Measurements from ENCODE around the gene MCCC1. TPM values are rescaled to one million over a fixed set of nuclear protein-coding genes. Genes with fewer than 3 reads are reported as not detected.

MCCC1 gene
- total and polyA plus RNA-seq, 10 of the 15 experiments (the other 5 are each of a cell fraction or from before 2014, with no cell fraction given): 35.0 to 71.7 (median 47.0) TPM

DNA sequence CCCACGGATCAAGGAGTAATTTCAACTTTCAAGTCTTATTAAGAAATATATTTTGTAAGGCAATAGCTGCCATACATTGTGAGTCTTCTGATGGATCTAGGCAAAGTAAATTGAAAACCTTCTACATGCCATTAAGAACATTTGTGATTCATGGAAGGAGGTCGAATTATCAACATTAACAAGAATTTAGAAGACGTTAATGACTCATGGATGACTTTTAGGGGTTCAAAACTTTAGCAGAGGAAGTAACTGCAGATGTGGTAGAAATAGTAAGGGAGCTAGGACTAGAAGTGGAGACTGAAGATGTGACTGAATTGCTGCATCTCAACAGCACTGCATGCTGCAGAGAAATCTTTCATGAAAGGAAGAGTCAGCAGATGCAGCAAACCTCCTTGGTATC lies 70.9 kb downstream of the MCCC1 start:
- SMC1A ChIA-PET (ENCODE audit: uncharacterized antibody, unreplicated experiment): interaction anchor here (1.6 kb wide), 1 partner anchor 10 kb away, joined by 5 read pairs; no protein-coding TSS in a partner anchor
- TF ChIP-seq, protein P1, sequence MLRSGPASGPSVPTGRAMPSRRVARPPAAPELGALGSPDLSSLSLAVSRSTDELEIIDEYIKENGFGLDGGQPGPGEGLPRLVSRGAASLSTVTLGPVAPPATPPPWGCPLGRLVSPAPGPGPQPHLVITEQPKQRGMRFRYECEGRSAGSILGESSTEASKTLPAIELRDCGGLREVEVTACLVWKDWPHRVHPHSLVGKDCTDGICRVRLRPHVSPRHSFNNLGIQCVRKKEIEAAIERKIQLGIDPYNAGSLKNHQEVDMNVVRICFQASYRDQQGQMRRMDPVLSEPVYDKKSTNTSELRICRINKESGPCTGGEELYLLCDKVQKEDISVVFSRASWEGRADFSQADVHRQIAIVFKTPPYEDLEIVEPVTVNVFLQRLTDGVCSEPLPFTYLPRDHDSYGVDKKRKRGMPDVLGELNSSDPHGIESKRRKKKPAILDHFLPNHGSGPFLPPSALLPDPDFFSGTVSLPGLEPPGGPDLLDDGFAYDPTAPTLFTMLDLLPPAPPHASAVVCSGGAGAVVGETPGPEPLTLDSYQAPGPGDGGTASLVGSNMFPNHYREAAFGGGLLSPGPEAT (IDR thresholded peaks at IDR 0.05; ENCODE audit: low read depth): no peak
- no peak for TF ChIP-seq CEBPB (IDR thresholded peaks at IDR 0.05; ENCODE audit: borderline replicate concordance in 1 of 2, low read depth in 2 of 2, low read length in 2 of 2)
- TF ChIP-seq ASH2L (IDR thresholded peaks at IDR 0.05; ENCODE audit: borderline replicate concordance, low read depth): no peak
- no peak for TF ChIP-seq MXI1 (IDR thresholded peaks at IDR 0.05; ENCODE audit: low read depth, low read length)
- FAIRE-seq (no peak), ATAC-seq (no peak), DNase-seq (ENCODE audit: low read depth, low spot score) (no peak)
- Histone ChIP-seq H2AFZ (ENCODE audit: control insufficient read depth, low read depth, low read length) (no peak overlapping the region), H3K4me1 (ENCODE audit: control insufficient read depth, insufficient read depth, low read length) (no peaks in the 10 kb centered on the region), H3K27me3 (replicated peaks in 1 of 2; ENCODE audit: control insufficient read depth in 2 of 2, insufficient read depth in 2 of 2, low read length in 1 of 2) (no peaks in the 10 kb centered on the region), H3K79me2 (ENCODE audit: control insufficient read depth, insufficient read depth, low read length) (no peaks in the 10 kb centered on the region), H3K9me3 (replicated peaks; ENCODE audit: control insufficient read depth, insufficient read depth, low read length) (no peaks in the 10 kb centered on the region; the same call in 2 of the 3 replicates), H3K27ac (ENCODE audit: control insufficient read depth, insufficient read depth) (no peak overlapping the region), H3K4me3 (no peak overlapping the region), H3K9ac (ENCODE audit: control insufficient read depth, insufficient read depth, low read length) (no peak overlapping the region), H3K4me2 (ENCODE audit: control insufficient read depth, insufficient read depth) (no peak overlapping the region), H3K36me3 (ENCODE audit: control insufficient read depth in 2 of 2, insufficient read depth in 2 of 2, low read length in 1 of 2) (peaks cover 0 to 2% of the 10 kb centered on the region in 2 experiments; a peak in 3 of 4 replicates), H4K20me1 (ENCODE audit: control insufficient read depth, insufficient read depth) (no peaks in the 10 kb centered on the region)
- intact Hi-C loops (cut with micrococcal nuclease; ENCODE audit: unreplicated experiment) (no loop called here), in situ Hi-C loops (cut with MboI) (no loop called here)
- CTCF ChIA-PET: interaction anchor here (0.9 kb wide), 1 partner anchor 317 kb away, joined by 3 read pairs; no protein-coding TSS in a partner anchor
- BruUV-seq (replicated peaks): no TSS peak
- WGBS (ENCODE audit: insufficient coverage, insufficient replicate concordance, low lambda C conversion rate, missing lambda C conversion rate): 83% methylated on average over 3 of the region's 3 CpGs
- POLR2A ChIA-PET: interaction anchor here (0.7 kb wide), 1 partner anchor 1127 kb away, joined by 4 read pairs; no protein-coding TSS in a partner anchor
- RAD21 ChIA-PET (ENCODE audit: unreplicated experiment): no interaction called here

DNA sequence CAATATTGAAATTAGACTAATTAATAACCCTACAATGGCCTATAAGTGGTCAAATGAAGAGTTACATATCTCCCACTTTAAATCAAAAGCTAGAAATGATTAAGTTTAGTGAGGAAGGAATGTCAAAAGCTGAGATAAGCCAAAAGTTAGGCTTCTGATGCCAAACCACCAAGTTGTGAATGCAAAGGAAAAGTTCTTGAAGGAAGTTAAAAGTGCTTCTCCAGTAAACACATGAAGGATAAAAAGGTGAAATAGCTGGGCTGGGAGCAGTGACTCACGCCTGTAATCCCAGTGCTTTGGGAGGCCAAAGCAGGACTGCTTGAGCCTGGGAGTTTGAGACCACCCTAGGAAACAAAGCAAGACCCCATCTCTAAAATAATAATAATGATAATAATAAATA lies 72.0 kb downstream of the MCCC1 start:
- Histone ChIP-seq H3K27ac (ENCODE audit: control insufficient read depth, insufficient read depth) (no peak overlapping the region), H3K36me3 (ENCODE audit: control insufficient read depth in 2 of 2, insufficient read depth in 2 of 2, low read length in 1 of 2) (peaks cover 0 to 3% of the 10 kb centered on the region in 2 experiments; a peak in 2 of 4 replicates), H3K27me3 (replicated peaks in 1 of 2; ENCODE audit: control insufficient read depth in 2 of 2, insufficient read depth in 2 of 2, low read length in 1 of 2) (no peaks in the 10 kb centered on the region), H3K4me2 (ENCODE audit: control insufficient read depth, insufficient read depth) (no peak overlapping the region), H4K20me1 (ENCODE audit: control insufficient read depth, insufficient read depth) (no peaks in the 10 kb centered on the region), H3K9me3 (replicated peaks; ENCODE audit: control insufficient read depth, insufficient read depth, low read length) (no peaks in the 10 kb centered on the region; the same call in 2 of the 3 replicates), H3K4me3 (no peak overlapping the region), H3K79me2 (ENCODE audit: control insufficient read depth, insufficient read depth, low read length) (no peaks in the 10 kb centered on the region), H3K9ac (ENCODE audit: control insufficient read depth, insufficient read depth, low read length) (no peak overlapping the region), H3K4me1 (ENCODE audit: control insufficient read depth, insufficient read depth, low read length) (no peaks in the 10 kb centered on the region), H2AFZ (ENCODE audit: control insufficient read depth, low read depth, low read length) (no peak overlapping the region)
- in situ Hi-C loops (cut with MboI): no loop called here
- intact Hi-C loops (cut with micrococcal nuclease; ENCODE audit: unreplicated experiment): no loop called here
- ChIA-PET CTCF (no interaction called here), POLR2A (no interaction called here), SMC1A (ENCODE audit: uncharacterized antibody, unreplicated experiment) (interaction anchor here (0.9 to 1.6 kb wide), 2 partner anchors 11 to 112 kb away, joined by 3 to 5 read pairs; no protein-coding TSS in a partner anchor), RAD21 (ENCODE audit: unreplicated experiment) (no interaction called here)
- FAIRE-seq: no peak
- no peak for DNase-seq (ENCODE audit: low read depth, low spot score)
- WGBS (ENCODE audit: insufficient coverage, insufficient replicate concordance, low lambda C conversion rate, missing lambda C conversion rate): 95% methylated on average over 1 of the region's 1 CpG
- ATAC-seq: no peak
- TF ChIP-seq ETV6 (conservative IDR thresholded peaks at IDR 0.05 in 1 of 2, IDR thresholded peaks at IDR 0.05 in 1 of 2; ENCODE audit: borderline replicate concordance in 1 of 2, low read depth in 1 of 2): no peak
- TF ChIP-seq SIX5 (IDR thresholded peaks at IDR 0.05; ENCODE audit: low read depth, low read length, severe bottlenecking): no peak
- TF ChIP-seq SMARCA5 (IDR thresholded peaks at IDR 0.05): no peak
- no peak for TF ChIP-seq FOS (IDR thresholded peaks at IDR 0.05; ENCODE audit: borderline replicate concordance, extremely low read depth, insufficient read length)
- no peak for TF ChIP-seq EZH2 (IDR thresholded peaks at IDR 0.05; ENCODE audit: borderline replicate concordance, control insufficient read depth, low read depth, low read length)
- TF ChIP-seq ZNF24 (IDR thresholded peaks at IDR 0.05): no peak
- no TSS peak for BruUV-seq (replicated peaks)

Data from GM12878 (cell line).